GM10266 (cell line): ENCODE measurements around the gene UBXN6.

Experiments used
- DNase-seq: peaks from one replicate; pipeline ENCODE4 v3.0.0; 2012; ENCODE audit errors: extremely low spot score
- CTCF ChIP-seq: IDR thresholded peaks from 2 replicates; pipeline ENCODE4 v1.5.1; 2012; ENCODE audit warnings: mild to moderate bottlenecking, low read depth; ENCODE audit not compliant: control insufficient read depth, insufficient read depth; ENCODE audit errors: missing control alignments

The UBXN6 gene

GRCh38 chr19:4447327-4448146 is 10.1 kb downstream of the UBXN6 start:
- DNase-seq = no peak
- no peak for TF ChIP-seq CTCF

GRCh38 chr19:4446704-4447200 is 10.8 kb downstream of the UBXN6 start:
- no peak for DNase-seq
- no peak for TF ChIP-seq CTCF

GRCh38 chr19:4445963-4446703 is 11.5 kb downstream of the UBXN6 start:
- no peak for DNase-seq
- TF ChIP-seq CTCF = no peak

GRCh38 chr19:4444765-4445741 is 12.5 kb downstream of the UBXN6 start:
- TF ChIP-seq CTCF = no peak
- DNase-seq = no peak

- DNase-seq = no peak
- TF ChIP-seq CTCF = no peak
Measured at GRCh38 chr19:4443966-4444764, 13.4 kb downstream of the UBXN6 start.

- DNase-seq = no peak
- no peak for TF ChIP-seq CTCF
Measured at GRCh38 chr19:4443188-4443587, 14.4 kb downstream of the UBXN6 start.
